Activated CD4-positive, alpha-beta T cell treated with anti-CD3 and anti-CD28 coated beads, Interleukin-2, amount 10 ng/mL, durations not matched to agents 24 days and 14 days (primary cell): ENCODE measurements around the gene TMEM14C. TPM values are rescaled to one million over a fixed set of nuclear protein-coding genes. Genes with fewer than 3 reads are reported as not detected.
"Not testable (repeated sequence)": the region's sequence is repeated elsewhere in the genome, so short reads cannot be mapped to it uniquely, and the experiment has no call there.

Source experiments
- DNase-seq: peaks from one replicate; pipeline ENCODE4 v3.0.0; 2022
- H3K27ac Mint-ChIP-seq: one replicate; pipeline ENCODE4 v1.8.0; 2022; ENCODE audit warnings: mild to moderate bottlenecking, mixed read lengths
- H3K27me3 Mint-ChIP-seq: one replicate; pipeline ENCODE4 v1.8.0; 2022; ENCODE audit warnings: mixed read lengths
- H3K36me3 Mint-ChIP-seq: one replicate; pipeline ENCODE4 v1.8.0; 2022; ENCODE audit warnings: low read depth, mild to moderate bottlenecking, mixed read lengths
- H3K4me1 Mint-ChIP-seq: one replicate; pipeline ENCODE4 v1.8.0; 2021; ENCODE audit warnings: mixed read lengths
- H3K4me3 Mint-ChIP-seq: one replicate; pipeline ENCODE4 v1.8.0; 2022; ENCODE audit warnings: mild to moderate bottlenecking, moderate library complexity, mixed read lengths
- H3K9me3 Mint-ChIP-seq: one replicate; pipeline ENCODE4 v1.8.0; 2021; ENCODE audit warnings: mixed read lengths
- intact Hi-C: fragments of 100-400 bp; cut with micrococcal nuclease; formaldehyde crosslinking; loops from one replicate; pipeline ENCODE4 v1.15.1; 2023
- total RNA-seq: library from RNA; stranded (reverse); gene quantifications from 2 replicates; pipeline ENCODE4 v1.2.3, GENCODE V29; 2022

Gene TMEM14C
- total RNA-seq, 1 donor from 2014 or later: 65.0 TPM

DNA sequence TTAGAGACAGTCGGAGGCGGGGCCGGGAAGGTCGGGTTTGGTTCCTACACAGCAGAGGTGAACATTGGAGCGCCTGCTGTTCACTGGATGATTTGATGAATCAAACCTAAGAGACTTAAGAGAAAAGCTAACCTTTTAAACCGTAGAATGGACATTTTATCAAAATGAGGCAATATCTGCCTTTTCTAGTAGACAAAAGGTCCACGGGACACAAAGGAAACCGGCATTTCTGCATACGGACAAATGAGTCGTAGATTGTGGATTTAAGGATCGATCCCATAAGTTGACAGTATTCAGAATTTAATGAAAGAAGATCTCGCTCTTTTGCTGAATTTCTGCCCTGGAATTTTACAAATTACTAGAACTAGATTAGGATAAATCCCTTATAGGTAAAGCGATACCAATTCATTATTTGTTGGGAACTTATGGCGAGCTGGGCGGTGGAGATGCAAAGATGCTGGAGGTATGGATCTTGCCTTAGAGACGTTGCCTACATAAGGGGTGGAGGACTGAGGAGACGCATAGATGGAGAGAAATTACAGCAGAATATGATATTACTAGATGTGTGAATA lies 27.7 kb upstream of the TMEM14C start:
- Mint-ChIP-seq H3K27ac (peak overlapping the region; percentile 99), H3K4me3 (peak overlapping the region; percentile 87), H3K9me3 (no peaks in the 10 kb centered on the region), H3K4me1 (peaks cover 32% of the 10 kb centered on the region), H3K36me3 (peaks cover 34% of the 10 kb centered on the region), H3K27me3 (no peaks in the 10 kb centered on the region)
- intact Hi-C loops: no loop called here
- DNase-seq: no peak

GRCh38 chr6:10696655-10697054 lies 26.2 kb upstream of the TMEM14C start:
- Mint-ChIP-seq H3K27ac (peak overlapping the region; percentile 35), H3K4me3 (peak overlapping the region; percentile 87), H3K9me3 (no peaks in the 10 kb centered on the region), H3K36me3 (peaks cover 46% of the 10 kb centered on the region), H3K27me3 (no peaks in the 10 kb centered on the region), H3K4me1 (peaks cover 32% of the 10 kb centered on the region)
- no peak for DNase-seq
- intact Hi-C loops: no loop called here

DNA sequence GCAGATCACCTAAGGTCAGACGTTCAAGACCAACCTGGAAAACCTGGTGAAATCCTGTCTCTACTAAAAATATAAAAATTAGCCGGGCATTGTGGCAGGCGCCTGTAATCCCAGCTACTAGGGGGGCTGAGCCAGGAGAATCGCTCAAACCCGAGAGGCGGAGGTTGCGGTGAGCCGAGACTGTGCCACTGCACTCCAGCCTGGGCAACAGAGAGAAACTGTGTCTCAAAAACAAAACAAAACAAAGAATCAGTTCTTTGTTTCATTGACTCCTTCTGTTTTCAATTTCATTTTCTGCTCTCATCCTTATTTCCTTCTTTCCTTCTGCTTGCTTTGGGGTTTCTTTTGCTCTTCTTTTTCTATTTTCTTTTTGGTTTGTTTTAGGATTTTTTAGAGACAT lies 8.9 kb upstream of the TMEM14C start:
- H3K4me1 Mint-ChIP-seq: peaks cover 3% of the 10 kb centered on the region
- DNase-seq: no peak
- peaks cover 3% of the 10 kb centered on the region for H3K9me3 Mint-ChIP-seq
- no peak overlapping the region for H3K4me3 Mint-ChIP-seq
- no peak overlapping the region for H3K27ac Mint-ChIP-seq
- no peaks in the 10 kb centered on the region for H3K27me3 Mint-ChIP-seq
- intact Hi-C loops: no loop called here
- peaks cover 24% of the 10 kb centered on the region for H3K36me3 Mint-ChIP-seq

- H3K27me3 Mint-ChIP-seq: no peaks in the 10 kb centered on the region
- H3K36me3 Mint-ChIP-seq: peaks cover 9% of the 10 kb centered on the region
- peak overlapping the region; percentile 89 for H3K4me3 Mint-ChIP-seq
- intact Hi-C loops: no loop called here
- H3K9me3 Mint-ChIP-seq: peaks cover 3% of the 10 kb centered on the region
- peaks cover 24% of the 10 kb centered on the region for H3K4me1 Mint-ChIP-seq
- peak; percentile 85 for DNase-seq
- peak overlapping the region; percentile 90 for H3K27ac Mint-ChIP-seq
Observed at GRCh38 chr6:10719296-10719963, 3.4 kb upstream of the TMEM14C start.

DNA sequence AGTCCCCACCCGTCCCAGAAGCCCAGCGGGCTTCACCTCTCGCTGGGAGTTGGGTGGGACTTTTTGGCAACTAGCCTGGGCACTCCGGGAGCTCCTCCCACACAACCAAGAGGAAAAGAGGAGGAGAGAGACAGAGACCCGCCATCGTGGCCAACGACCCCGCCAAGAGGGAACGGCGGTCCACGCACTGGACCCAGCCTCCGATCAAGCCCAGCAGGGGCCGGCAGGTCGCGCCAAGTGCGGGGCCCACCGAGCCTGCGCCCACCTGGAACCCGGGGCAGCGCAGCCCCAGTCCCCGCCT lies 3.0 kb upstream of the TMEM14C start:
- DNase-seq: no peak
- H3K27me3 Mint-ChIP-seq: no peaks in the 10 kb centered on the region
- intact Hi-C loops: loop anchor here (5.0 to 10.0 kb wide), 2 partner anchors 315 to 1292 kb away; partner anchors contain the start of gene HIVEP1
- peak overlapping the region; percentile 89 for H3K4me3 Mint-ChIP-seq
- peaks cover 3% of the 10 kb centered on the region for H3K9me3 Mint-ChIP-seq
- H3K36me3 Mint-ChIP-seq: peaks cover 9% of the 10 kb centered on the region
- peak overlapping the region; percentile 90 for H3K27ac Mint-ChIP-seq
- H3K4me1 Mint-ChIP-seq: peaks cover 25% of the 10 kb centered on the region

- Mint-ChIP-seq H3K9me3 (peaks cover 3% of the 10 kb centered on the region), H3K4me3 (peak overlapping the region; percentile 89), H3K4me1 (peaks cover 25% of the 10 kb centered on the region), H3K27me3 (no peaks in the 10 kb centered on the region), H3K27ac (peak overlapping the region; percentile 93), H3K36me3 (peaks cover 11% of the 10 kb centered on the region)
- intact Hi-C loops: loop anchor here (5.0 to 10.0 kb wide), 2 partner anchors 316 to 1292 kb away; partner anchors contain the start of gene HIVEP1
- DNase-seq: peak; percentile 91
Observed at GRCh38 chr6:10720265-10720959, 2.5 kb upstream of the TMEM14C start.

DNA sequence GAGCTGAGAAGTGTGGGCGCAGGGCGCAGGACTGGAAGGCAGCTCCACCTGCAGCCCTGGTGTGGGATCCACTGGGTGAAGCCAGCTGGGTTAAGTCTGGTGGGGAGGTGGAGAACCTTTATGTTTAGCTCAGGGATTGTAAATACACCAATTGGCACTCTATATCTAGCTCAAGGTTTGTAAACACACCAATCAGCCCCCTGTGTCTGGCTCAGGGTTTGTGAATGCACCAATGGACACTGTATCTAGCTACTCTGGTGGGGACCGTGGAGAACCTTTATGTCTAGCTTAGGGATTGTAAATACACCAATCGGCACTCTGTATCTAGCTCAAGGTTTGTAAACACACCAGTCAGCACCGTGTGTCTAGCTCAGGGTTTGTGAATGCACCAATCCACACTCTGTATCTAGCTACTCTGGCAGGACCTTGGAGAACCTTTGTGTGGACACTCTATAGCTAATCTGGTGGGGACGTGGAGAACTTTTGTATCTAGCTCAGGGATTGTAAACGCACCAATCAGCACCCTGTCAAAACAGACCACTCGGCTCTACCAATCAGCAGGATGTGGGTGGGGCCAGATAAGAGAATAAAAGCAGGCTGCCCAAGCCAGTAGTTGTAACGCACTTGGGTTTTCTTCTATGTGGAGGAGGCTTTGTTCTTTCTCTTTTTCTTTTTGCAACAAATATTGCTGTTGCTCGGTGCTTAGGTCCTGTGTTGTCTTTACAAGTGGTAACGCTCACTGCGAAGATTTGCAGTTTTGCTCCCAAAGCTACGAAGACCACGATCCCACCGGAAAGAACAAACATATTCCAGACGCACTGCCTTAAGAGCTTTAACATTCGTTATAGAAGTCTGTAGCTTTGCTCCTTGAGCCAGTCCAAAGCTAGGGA lies 1.7 kb upstream of the TMEM14C start:
- Mint-ChIP-seq H3K4me1 (peaks cover 27% of the 10 kb centered on the region), H3K27ac (peak overlapping the region; percentile 93), H3K4me3 (peak overlapping the region; percentile 89), H3K36me3 (peaks cover 14% of the 10 kb centered on the region)
- not testable (repeated sequence) for H3K9me3 Mint-ChIP-seq, H3K27me3 Mint-ChIP-seq
- intact Hi-C loops: loop anchor here (5.0 to 10.0 kb wide), 2 partner anchors 316 to 1291 kb away; partner anchors contain the start of gene HIVEP1
- peak; percentile 77 for DNase-seq

DNA sequence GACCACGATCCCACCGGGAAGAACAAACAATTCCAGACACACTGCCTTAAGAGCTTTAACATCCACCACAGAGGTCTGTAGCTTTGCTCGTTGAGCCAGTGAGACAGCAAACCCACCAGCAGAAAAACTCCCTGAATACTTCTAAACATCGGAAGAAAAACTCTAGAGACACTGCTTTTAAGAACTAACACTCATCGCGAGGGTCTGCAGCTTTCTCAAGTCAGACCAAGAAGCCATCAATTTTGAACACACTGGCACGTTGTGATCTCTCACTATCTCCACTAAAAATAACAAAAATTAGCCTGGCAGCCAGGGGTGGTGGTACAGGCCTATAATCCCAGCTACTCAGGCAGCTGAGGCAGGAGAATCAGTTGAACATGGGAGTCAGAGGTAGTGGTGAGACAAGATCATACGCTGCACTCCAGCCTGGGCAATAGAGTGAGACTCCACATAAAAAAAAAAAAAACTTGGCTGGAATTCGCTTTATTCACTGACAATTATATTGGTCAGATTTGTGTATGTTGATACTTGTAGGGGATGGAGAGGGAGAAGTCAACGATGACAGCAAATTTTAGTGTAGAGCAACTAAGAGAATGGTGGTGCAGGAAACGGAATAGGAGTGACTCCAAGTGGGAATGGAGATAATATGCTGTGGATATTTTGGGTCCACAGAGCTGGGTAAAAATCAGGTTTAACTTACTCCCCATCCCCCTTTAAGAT lies 860 bp upstream of the TMEM14C start:
- Mint-ChIP-seq H3K4me3 (peak overlapping the region; percentile 89), H3K36me3 (peaks cover 14% of the 10 kb centered on the region), H3K27me3 (no peaks in the 10 kb centered on the region), H3K4me1 (peaks cover 27% of the 10 kb centered on the region), H3K27ac (peak overlapping the region; percentile 93), H3K9me3 (peaks cover 3% of the 10 kb centered on the region)
- peak; percentile 61 for DNase-seq
- intact Hi-C loops: loop anchor here (1.0 to 10.0 kb wide), 3 partner anchors 116 to 1290 kb away; partner anchors contain the start of genes HIVEP1 and MAK

DNA sequence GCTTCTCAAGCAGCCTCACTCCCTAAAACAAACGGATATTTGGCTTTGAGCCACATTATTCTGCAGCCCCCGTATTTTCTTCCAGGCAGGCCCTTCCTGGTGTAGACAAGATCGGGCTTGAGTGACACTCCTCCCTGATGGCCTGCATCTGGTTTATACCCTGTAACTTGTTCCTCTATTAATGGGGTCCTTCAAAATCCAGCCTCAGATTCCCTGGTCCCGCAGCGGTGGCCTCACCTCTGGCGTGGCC lies 375 bp upstream of the TMEM14C start:
- peaks cover 27% of the 10 kb centered on the region for H3K4me1 Mint-ChIP-seq
- H3K9me3 Mint-ChIP-seq: peaks cover 3% of the 10 kb centered on the region
- intact Hi-C loops: loop anchor here (1.0 to 10.0 kb wide), 3 partner anchors 116 to 1290 kb away; partner anchors contain the start of genes HIVEP1 and MAK

GRCh38 chr6:10723567-10723881 lies 654 bp downstream of the TMEM14C start:
- Mint-ChIP-seq H3K4me1 (peaks cover 27% of the 10 kb centered on the region), H3K36me3 (peaks cover 18% of the 10 kb centered on the region), H3K27me3 (no peaks in the 10 kb centered on the region), H3K27ac (peak overlapping the region; percentile 93), H3K4me3 (peak overlapping the region; percentile 89), H3K9me3 (peaks cover under 1% of the 10 kb centered on the region)
- no peak for DNase-seq
- intact Hi-C loops: loop anchor here (1.0 to 10.0 kb wide), 5 partner anchors 24 to 1289 kb away; partner anchors contain the start of genes C6orf52, HIVEP1, PAK1IP1 and SMIM13

More for the DNA sequence above, 375 bp upstream of the TMEM14C start:
- Mint-ChIP-seq H3K36me3 (peaks cover 14% of the 10 kb centered on the region), H3K27me3 (no peaks in the 10 kb centered on the region), H3K4me3 (peak overlapping the region; percentile 89), H3K27ac (peak overlapping the region; percentile 93)
- DNase-seq: no peak

- Mint-ChIP-seq H3K4me3 (no peak overlapping the region), H3K27ac (no peak overlapping the region), H3K9me3 (no peaks in the 10 kb centered on the region), H3K4me1 (peaks cover 25% of the 10 kb centered on the region), H3K36me3 (peaks cover 19% of the 10 kb centered on the region), H3K27me3 (no peaks in the 10 kb centered on the region)
- intact Hi-C loops: loop anchor here (10.0 kb wide), 1 partner anchor 320 kb away; no protein-coding TSS in a partner anchor
- DNase-seq: no peak
Observed at GRCh38 chr6:10725044-10725443, 2.2 kb downstream of the TMEM14C start.

GRCh38 chr6:10725716-10726115 lies 2.8 kb downstream of the TMEM14C start:
- intact Hi-C loops: loop anchor here (10.0 kb wide), 1 partner anchor 321 kb away; no protein-coding TSS in a partner anchor

DNA sequence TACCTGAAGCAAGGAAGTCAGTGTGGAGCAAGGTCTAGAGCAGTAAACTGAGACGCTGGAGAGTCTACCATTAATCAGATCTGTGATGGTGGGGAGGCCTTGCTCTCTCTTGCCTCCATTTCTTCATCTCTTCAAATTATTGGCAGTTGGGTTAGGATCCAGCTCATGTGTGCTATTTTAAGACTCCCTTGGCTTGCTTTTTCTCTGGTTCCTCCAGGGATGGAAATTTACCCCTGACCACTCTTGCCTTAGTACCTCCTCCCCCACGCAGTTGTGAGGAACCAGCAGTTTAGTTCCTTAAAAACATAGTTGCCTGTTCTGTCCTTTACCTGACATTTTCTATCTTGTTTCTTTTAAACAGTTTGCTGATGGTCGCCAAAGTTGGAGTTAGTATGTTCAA lies 7.4 kb downstream of the TMEM14C start:
- Mint-ChIP-seq H3K27me3 (no peaks in the 10 kb centered on the region), H3K4me3 (no peak overlapping the region), H3K36me3 (peaks cover 34% of the 10 kb centered on the region), H3K9me3 (no peaks in the 10 kb centered on the region), H3K27ac (no peak overlapping the region), H3K4me1 (peaks cover 2% of the 10 kb centered on the region)
- intact Hi-C loops: no loop called here
- DNase-seq: no peak

More at GRCh38 chr6:10725716-10726115, 2.8 kb downstream of the TMEM14C start:
- no peak for DNase-seq
- H3K36me3 Mint-ChIP-seq: peaks cover 26% of the 10 kb centered on the region
- no peaks in the 10 kb centered on the region for H3K9me3 Mint-ChIP-seq
- no peak overlapping the region for H3K4me3 Mint-ChIP-seq
- peaks cover 25% of the 10 kb centered on the region for H3K4me1 Mint-ChIP-seq
- H3K27ac Mint-ChIP-seq: no peak overlapping the region
- H3K27me3 Mint-ChIP-seq: no peaks in the 10 kb centered on the region
